ENCODE results near the gene KIF2A.

- TF ChIP-seq TAF1 (IDR thresholded peaks at IDR 0.05; ENCODE audit: low read depth, low read length): no peak
- no peak for TF ChIP-seq POLR2A (IDR thresholded peaks at IDR 0.05; ENCODE audit: low read depth, low read length)
- TF ChIP-seq SPI1 (IDR thresholded peaks at IDR 0.05; ENCODE audit: low read depth, low read length): no peak
Observed at GRCh38 chr5:62282064-62282463, 23.9 kb upstream of the KIF2A start.
